Endothelial cell of umbilical vein (primary cell): ENCODE results near the gene C1orf116. TPM values are rescaled to one million over a fixed set of nuclear protein-coding genes. Genes with fewer than 3 reads are reported as not detected.

Source experiments
- BruUV-seq: library from RNA; stranded (reverse); fragments of 400-500 nt; replicated peaks from 2 replicates; lab custom pipeline; 2021; lab: Mats Ljungman, UMichigan
- CTCF ChIA-PET: fragments of 300-600, 350-600 bp; sonication (Branson Sonifier 250); formaldehyde crosslinking; loops from one replicate; lab custom pipeline; 2021; ENCODE audit warnings: antibody characterized with exemption, inconsistent platforms; lab: Charles Lee
- POLR2A ChIA-PET: fragments of 300-600, 350-600 bp; sonication (Branson Sonifier 250); formaldehyde crosslinking; loops from one replicate; lab custom pipeline; 2021; ENCODE audit warnings: antibody characterized with exemption, inconsistent platforms; lab: Charles Lee
- DNase-seq: peaks from one replicate; pipeline ENCODE4 v3.0.0-alpha.2; 2011; ENCODE audit warnings: low read depth, low spot score
- FAIRE-seq: peaks from 2 replicates; lab custom pipeline; 2011; peaks lifted over from hg19 to GRCh38; lab: Jason Lieb, UNC
- H2AFZ ChIP-seq: 2 replicates; pipeline ENCODE4 v1.6.0; 2012; ENCODE audit warnings: low read depth, low read length, control low read depth, inconsistent platforms
- H3K27ac ChIP-seq: 2 replicates; pipeline ENCODE4 v1.5.1; 2011; ENCODE audit warnings: low read depth, mild to moderate bottlenecking, control low read depth, low read length, moderate library complexity; ENCODE audit not compliant: insufficient read depth
- H3K27me3 ChIP-seq, 2 experiments: 2 replicates each; pipeline versions ENCODE4 v1.6.0 to v1.6.1; 2011; ENCODE audit warnings: low read length in 2 of 2, mixed read lengths in 1 of 2; ENCODE audit not compliant: control insufficient read depth in 2 of 2, insufficient read depth in 2 of 2
- H3K36me3 ChIP-seq, 2 experiments: 2 replicates in 1 of 2; 3 replicates in 1 of 2; pipeline ENCODE4 v1.5.1; 2011; ENCODE audit warnings: low read length in 2 of 2, mild to moderate bottlenecking in 1 of 2, moderate library complexity in 1 of 2; ENCODE audit not compliant: control insufficient read depth in 2 of 2, insufficient read depth in 2 of 2; ENCODE audit errors: extremely low read depth in 1 of 2
- H3K4me1 ChIP-seq: 3 replicates; pipeline ENCODE4 v1.5.1; 2011; ENCODE audit warnings: mild to moderate bottlenecking, low read length; ENCODE audit not compliant: control insufficient read depth, insufficient read depth; ENCODE audit errors: extremely low read depth
- H3K4me2 ChIP-seq: 2 replicates; pipeline ENCODE4 v1.6.1; 2011; ENCODE audit warnings: low read length, control low read depth, mixed read lengths; ENCODE audit not compliant: insufficient read depth
- H3K4me3 ChIP-seq, 3 experiments: fragments of 200-600 bp in 1 of 3; sonication (generic), shearing (Covaris generic) in 1 of 3; replicated peaks in 1 of 3; 2 replicates each; pipeline ENCODE4 v1.5.1; 2011 to 2016; ENCODE audit warnings: control low read depth in 3 of 3, low read length in 3 of 3, mild to moderate bottlenecking in 2 of 3, inconsistent platforms in 1 of 3, low read depth in 1 of 3, moderate library complexity in 1 of 3; ENCODE audit not compliant: insufficient read depth in 1 of 3
- H3K79me2 ChIP-seq: 2 replicates; pipeline ENCODE4 v1.6.0; 2012; ENCODE audit warnings: low read length, inconsistent platforms; ENCODE audit not compliant: control insufficient read depth, insufficient read depth
- H3K9ac ChIP-seq: replicated peaks from 2 replicates; pipeline ENCODE3; 2011; ENCODE audit warnings: low read length, control low read depth; ENCODE audit not compliant: insufficient read depth; ENCODE audit errors: extremely low read depth
- H3K9me1 ChIP-seq: replicated peaks from 3 replicates; pipeline ENCODE4 v1.6.0; 2011; ENCODE audit warnings: mild to moderate bottlenecking, low read length; ENCODE audit not compliant: control insufficient read depth, insufficient read depth; ENCODE audit errors: extremely low read depth
- H3K9me3 ChIP-seq: replicated peaks from 2 replicates; pipeline ENCODE4 v1.5.1; 2012; ENCODE audit warnings: low read length, inconsistent platforms; ENCODE audit not compliant: control insufficient read depth, insufficient read depth
- H4K20me1 ChIP-seq: replicated peaks from 2 replicates; pipeline ENCODE3; 2011; ENCODE audit warnings: mild to moderate bottlenecking, low read length; ENCODE audit not compliant: control insufficient read depth, insufficient read depth; ENCODE audit errors: extremely low read depth
- EZH2 ChIP-seq: IDR thresholded peaks from 2 replicates; pipeline ENCODE4 v1.6.1; 2012; ENCODE audit warnings: borderline replicate concordance, low read depth, mild to moderate bottlenecking, moderate library complexity, low read length, inconsistent platforms; ENCODE audit not compliant: severe bottlenecking
- FOS ChIP-seq: IDR thresholded peaks from 2 replicates; pipeline ENCODE4 v1.6.1; 2011; ENCODE audit warnings: mild to moderate bottlenecking, low read length, moderate library complexity, borderline replicate concordance; ENCODE audit not compliant: insufficient read depth
- GATA2 ChIP-seq: IDR thresholded peaks from 2 replicates; pipeline ENCODE4 v1.7.0; 2011; ENCODE audit warnings: low read depth, mild to moderate bottlenecking, moderate library complexity, mixed read lengths, low read length; ENCODE audit not compliant: insufficient read length, insufficient read depth
- MYC ChIP-seq: IDR thresholded peaks from one replicate; pipeline ENCODE4 v1.6.1; 2011; ENCODE audit warnings: mild to moderate bottlenecking, low read depth, low read length
- POLR2A ChIP-seq: IDR thresholded peaks from 2 replicates; pipeline ENCODE4 v1.6.1; 2012; ENCODE audit warnings: low read depth, mild to moderate bottlenecking, control low read depth, low read length
- POLR2AphosphoS5 ChIP-seq: IDR thresholded peaks from 2 replicates; pipeline ENCODE4 v1.6.1; 2012; ENCODE audit warnings: low read depth, mild to moderate bottlenecking, control low read depth, low read length, moderate library complexity; ENCODE audit not compliant: insufficient read depth
- dilution Hi-C: fragments of 300-500 bp; cut with MboI; formaldehyde crosslinking; loops from one replicate; pipeline ENCODE4 v1.15.0; 2019; ENCODE audit warnings: low sequenced_read_pairs; ENCODE audit not compliant: extremely low pct_ligation_motif_present
- intact Hi-C: fragments of 100-400 bp; cut with micrococcal nuclease; formaldehyde crosslinking; loops from one replicate; pipeline ENCODE4 v1.10.0; 2022
- polyA plus RNA-seq, 4 experiments: library from polyadenylated mRNA; depleted of rRNA in 3 of 4; stranded (reverse) in 3 of 4; unstranded in 1 of 4; fragments of >200 nt; gene quantifications; 2 replicates each; pipeline versions ENCODE4 v1.2.1 to v1.2.3, GENCODE V29; 2011 to 2012; ENCODE audit warnings: missing spikeins in 1 of 4
- total RNA-seq: library from RNA; stranded (reverse); gene quantifications from 2 replicates; pipeline ENCODE4 v1.2.3, GENCODE V29; 2021
- TF ChIP-seq, protein P1 (sequence below): IDR thresholded peaks from 2 replicates; pipeline ENCODE4 v1.6.1; 2011; ENCODE audit not compliant: insufficient read depth, insufficient read length
- TF ChIP-seq, protein P2 (sequence below), 2 donors: IDR thresholded peaks; 1 replicate in 1 of 2; 2 replicates in 1 of 2; pipeline ENCODE4 v1.5.1; 2011; ENCODE audit warnings: low read length in 2 of 2, mild to moderate bottlenecking in 2 of 2, moderate library complexity in 2 of 2, control low read depth in 1 of 2, inconsistent platforms in 1 of 2, low read depth in 1 of 2; ENCODE audit not compliant: insufficient read depth in 1 of 2; ENCODE audit errors: extremely low read depth in 1 of 2

Gene C1orf116
- total and polyA plus RNA-seq, 2 donors (not counting 3 experiments of a cell fraction or from before 2014, with no cell fraction given): 0.07 TPM; not detected in 1

DNA sequence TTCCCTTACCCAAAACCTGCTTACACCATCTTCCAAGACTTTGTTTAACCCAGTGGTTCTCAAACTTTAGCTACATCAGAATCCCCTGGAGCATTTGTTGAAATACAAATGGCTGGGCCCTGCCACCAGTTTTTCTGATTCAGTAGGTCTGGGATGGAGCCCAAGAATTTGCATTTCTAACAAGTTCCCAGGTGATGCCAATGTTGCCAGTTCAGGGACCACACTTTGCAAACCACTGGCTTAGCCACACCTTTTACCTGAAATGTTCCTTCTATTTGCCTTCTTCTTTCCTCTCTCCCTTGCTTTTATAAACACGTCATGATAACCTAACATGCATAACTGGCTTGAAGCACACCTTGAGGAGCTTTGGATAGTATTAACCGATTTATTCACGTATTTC is 46.2 kb downstream of the C1orf116 start:
- no TSS peak for BruUV-seq
- Histone ChIP-seq H3K4me2 (no peak overlapping the region), H4K20me1 (no peaks in the 10 kb centered on the region), H3K4me1 (no peaks in the 10 kb centered on the region), H3K9ac (no peak overlapping the region), H2AFZ (no peak overlapping the region), H3K79me2 (no peaks in the 10 kb centered on the region), H3K27me3 (peaks cover 11 to 12% of the 10 kb centered on the region in 2 experiments), H3K27ac (no peak overlapping the region), H3K4me3 (no peak overlapping the region), H3K9me1 (no peaks in the 10 kb centered on the region), H3K36me3 (no peaks in the 10 kb centered on the region), H3K9me3 (no peaks in the 10 kb centered on the region)
- FAIRE-seq: no peak
- CTCF ChIA-PET: interaction anchor here (0.6 to 1.0 kb wide), 2 partner anchors 8 to 1020 kb away, joined by 3 read pairs; no protein-coding TSS in a partner anchor
- dilution Hi-C loops: no loop called here
- no peak for DNase-seq
- intact Hi-C loops: no loop called here
- no peak for TF ChIP-seq POLR2A
- TF ChIP-seq FOS: no peak
- TF ChIP-seq, protein P1, sequence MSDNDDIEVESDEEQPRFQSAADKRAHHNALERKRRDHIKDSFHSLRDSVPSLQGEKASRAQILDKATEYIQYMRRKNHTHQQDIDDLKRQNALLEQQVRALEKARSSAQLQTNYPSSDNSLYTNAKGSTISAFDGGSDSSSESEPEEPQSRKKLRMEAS: no peak
- no peak for TF ChIP-seq MYC
- TF ChIP-seq, protein P2, sequence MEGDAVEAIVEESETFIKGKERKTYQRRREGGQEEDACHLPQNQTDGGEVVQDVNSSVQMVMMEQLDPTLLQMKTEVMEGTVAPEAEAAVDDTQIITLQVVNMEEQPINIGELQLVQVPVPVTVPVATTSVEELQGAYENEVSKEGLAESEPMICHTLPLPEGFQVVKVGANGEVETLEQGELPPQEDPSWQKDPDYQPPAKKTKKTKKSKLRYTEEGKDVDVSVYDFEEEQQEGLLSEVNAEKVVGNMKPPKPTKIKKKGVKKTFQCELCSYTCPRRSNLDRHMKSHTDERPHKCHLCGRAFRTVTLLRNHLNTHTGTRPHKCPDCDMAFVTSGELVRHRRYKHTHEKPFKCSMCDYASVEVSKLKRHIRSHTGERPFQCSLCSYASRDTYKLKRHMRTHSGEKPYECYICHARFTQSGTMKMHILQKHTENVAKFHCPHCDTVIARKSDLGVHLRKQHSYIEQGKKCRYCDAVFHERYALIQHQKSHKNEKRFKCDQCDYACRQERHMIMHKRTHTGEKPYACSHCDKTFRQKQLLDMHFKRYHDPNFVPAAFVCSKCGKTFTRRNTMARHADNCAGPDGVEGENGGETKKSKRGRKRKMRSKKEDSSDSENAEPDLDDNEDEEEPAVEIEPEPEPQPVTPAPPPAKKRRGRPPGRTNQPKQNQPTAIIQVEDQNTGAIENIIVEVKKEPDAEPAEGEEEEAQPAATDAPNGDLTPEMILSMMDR (IDR thresholded peaks at IDR 0.05; ENCODE audit: extremely low read depth in 1 of 2, insufficient read depth in 1 of 2, low read depth in 1 of 2, low read length in 2 of 2): no peak
- TF ChIP-seq GATA2: no peak
- no peak for TF ChIP-seq POLR2AphosphoS5
- no peak for TF ChIP-seq EZH2
- POLR2A ChIA-PET: no interaction called here
